ENCODE results near the gene SKIC8.

Gene SKIC8

DNA sequence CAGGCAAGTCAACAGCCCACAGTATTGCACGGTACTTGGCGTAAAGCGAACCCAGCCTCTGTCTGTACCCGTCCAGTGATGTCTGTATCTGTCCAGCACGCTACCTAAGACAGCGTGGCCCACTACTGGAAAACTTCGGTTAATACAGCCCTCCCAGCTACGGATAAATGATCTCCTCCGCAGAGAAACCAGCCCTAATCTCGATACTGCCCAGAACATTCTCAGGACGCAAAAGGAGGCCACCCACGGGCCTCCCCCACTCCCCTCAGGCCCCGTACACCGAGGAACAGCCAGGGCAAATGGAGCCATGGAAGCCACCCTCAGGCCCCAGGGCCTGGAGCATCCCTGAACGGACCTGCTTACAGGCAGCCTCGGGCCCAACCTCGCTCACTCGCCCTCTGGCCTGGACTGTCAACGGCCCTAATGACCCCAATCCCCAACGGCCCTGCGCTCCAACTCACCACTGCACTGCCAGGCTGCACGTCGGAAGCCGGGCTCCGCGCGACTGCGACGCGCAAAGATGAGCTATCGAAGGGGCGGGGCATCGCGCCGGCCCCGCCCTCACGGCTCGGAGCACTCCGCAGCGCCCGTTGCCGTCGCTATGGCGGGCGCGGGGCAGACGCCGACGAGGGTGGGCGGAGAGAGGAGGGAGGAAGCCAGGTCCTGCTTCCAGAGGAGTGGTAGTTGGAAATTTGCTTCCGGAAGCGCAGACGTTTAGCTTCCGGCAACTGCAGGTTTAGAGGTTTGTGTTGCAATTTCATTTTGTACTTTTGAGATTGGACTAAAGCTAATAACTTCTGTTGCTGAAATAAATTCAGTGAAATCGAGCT is at the start of gene SKIC8:
SKIC8 (minus strand) TSS at position 509 of the 830 bp plus-strand sequence. CDS start 3,923 bp downstream, outside the sequence.
- peak; percentile 90 for DNase-seq (ENCODE audit: low read depth)

DNA sequence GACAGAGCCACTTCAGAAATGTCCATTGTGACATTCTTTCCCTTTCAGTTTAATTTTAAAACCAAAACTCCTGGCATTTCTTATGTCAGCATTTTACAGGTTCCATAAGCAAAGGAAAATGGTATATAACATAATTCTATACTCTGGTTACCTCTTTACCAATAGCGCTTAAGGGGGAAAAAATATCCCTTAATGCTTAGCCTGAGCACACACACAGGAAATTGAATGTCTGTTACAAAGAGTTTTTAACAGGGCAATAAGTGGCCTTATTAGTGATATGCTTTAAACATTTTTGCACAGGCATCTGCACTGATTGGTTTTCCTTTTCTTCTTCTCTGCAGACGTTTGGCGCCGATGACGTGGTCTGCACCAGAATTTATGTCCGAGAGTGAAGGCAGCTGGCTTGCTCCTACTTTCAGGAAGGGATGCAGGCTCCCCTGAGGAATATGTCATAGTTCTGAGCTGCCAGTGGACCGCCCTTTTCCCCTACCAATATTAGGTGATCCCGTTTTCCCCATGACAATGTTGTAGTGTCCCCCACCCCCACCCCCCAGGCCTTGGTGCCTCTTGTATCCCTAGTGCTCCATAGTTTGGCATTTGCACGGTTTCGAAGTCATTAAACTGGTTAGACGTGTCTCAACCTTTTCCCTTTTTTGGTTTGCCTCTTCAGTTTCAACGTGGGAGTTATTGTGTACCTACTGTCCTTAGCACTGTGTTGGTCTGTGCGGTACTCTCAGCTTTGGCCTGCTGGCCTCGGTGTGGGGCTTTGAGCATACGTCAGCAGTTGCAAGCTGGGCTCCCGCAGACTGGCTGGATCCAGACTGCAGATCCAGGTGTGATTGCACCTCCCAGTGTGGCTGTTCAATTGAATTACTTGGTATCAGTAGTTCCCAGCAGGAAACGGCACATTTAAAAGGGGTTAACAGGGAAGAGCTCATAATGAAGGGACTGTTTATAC is 48.5 kb upstream of the SKIC8 start:
- no peak for DNase-seq (ENCODE audit: low read depth)

DNA sequence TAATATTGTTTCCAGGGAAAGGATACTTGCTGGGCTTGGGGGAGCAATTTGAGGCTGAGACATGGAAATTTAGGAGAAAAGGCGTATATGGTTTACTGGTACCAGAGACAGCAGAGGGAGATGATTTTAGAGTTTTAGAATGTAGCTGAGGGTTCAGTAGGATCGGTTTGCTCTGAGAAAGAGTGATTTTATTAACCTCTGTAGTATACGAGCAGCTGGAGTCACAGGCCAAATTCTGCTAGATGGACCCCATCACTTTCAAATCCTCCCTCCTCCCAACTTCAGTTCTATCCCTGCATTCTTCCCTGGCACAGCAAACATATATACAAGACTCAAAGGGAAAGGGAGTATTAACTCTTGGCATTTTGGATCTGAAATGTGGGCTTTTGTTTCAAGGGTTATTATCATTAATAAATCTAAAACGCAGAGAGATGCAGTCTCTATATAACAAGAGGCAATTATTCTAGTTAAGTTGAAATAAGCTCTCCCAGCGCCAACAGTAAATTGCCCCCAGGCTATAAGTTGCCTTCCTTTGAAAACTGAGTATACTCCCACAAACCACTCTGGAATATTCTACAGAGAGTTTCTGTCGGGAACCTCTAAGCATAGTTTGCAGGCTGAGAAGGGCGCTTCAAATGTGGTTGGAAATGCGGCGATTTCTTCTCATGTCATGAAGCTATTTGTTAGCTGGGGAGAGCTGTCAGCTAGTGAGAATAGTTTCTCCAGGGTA is 46.2 kb upstream of the SKIC8 start:
- no peak for DNase-seq (ENCODE audit: low read depth)

DNA sequence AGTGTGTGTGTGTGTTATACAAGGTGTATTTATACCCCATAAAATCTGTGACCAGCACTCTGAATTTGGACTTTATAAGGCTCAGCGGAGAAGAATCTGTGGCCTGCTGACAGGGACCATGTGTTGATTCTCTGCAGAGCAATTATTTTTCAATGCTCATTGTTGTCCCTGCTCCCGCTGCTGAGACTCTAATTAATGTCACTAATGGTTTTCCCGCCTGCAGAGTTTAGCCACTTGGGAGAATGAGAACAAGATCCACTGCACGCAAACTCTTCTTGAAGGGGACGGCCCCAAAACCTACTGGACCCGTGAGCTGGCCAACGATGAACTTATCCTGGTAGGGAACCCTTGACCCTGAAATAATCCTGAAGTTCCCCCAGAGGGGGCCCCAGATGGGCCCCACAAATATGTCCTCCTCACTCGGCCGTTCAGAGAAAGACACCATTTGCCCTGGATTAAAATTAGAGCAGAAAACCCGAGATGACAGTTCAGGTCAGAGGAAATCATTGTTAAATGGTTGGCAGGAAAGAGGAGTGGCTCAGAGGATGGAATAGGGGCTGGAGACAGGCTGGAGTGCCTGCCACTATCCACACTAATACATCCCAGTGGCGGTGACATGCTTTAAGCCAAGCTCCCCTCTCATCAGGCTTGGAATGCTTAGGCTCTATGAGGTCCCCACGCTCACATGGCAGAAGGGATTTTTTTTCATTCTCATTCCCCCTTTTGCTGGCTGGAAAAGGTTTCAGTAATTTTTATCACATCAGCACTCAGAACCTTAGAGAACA is 44.1 kb upstream of the SKIC8 start:
- DNase-seq (ENCODE audit: low read depth): no peak

DNA sequence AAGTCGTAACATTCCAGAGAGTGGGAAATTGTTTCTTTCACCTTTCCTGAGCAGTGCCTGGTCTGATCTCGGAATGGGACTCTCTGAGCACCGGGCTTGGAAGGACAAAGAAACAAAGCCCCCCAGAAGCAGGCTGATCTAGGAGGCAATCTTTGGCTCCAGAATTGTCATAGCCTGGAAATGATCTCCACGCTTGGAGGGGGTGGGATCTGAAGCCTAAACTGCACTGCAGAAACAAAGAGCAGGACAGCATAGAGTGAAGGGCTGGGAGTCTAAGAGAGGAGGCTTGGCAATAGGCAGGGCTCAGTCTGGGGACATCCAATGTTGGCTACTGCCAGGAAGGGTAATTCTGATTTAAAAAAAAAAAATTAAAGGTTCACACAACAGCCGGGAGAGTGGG is 42.6 kb upstream of the SKIC8 start:
- DNase-seq (ENCODE audit: low read depth): no peak

DNA sequence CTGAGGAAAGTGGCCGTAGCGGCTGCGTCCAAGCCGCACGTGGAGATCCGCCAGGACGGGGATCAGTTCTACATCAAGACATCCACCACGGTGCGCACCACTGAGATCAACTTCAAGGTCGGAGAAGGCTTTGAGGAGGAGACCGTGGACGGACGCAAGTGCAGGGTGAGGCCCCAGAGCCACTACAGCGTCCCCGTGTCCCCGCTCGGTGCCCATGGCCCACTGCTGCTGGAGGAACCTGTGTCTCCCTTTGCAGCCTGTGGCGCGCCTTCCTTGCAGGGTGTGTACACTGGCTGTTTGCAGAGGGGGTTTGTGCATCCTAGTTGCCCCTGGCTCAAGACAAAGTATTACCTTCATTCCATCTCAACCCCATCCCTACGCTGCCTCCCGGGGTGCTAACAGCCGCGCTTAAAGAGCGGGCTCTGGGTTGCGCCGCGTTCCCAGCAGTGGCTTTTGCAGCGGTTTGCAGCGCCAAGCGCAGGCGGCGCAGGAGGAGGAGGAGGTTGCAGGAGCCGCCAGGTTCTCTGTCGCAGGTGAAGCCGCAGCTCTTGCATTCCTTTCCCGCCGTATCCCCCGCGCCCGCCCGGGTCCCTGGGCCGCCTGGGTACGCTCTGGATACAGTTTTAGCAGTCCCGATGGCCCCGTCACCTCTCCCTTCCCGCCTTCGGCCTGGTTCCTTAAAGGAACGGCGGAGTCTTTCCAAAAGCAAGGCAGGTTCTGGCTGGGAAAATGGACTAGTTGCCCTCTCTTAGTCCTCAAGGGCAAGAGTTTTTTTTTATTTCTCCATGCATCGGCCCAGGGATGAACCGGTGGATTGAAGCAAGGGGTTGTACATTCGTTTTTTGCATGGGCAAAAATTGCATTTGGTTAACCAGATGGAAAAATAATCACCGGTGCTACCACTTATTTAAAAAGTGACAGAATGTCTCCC is 41.9 kb upstream of the SKIC8 start:
- no peak for DNase-seq (ENCODE audit: low read depth)

DNA sequence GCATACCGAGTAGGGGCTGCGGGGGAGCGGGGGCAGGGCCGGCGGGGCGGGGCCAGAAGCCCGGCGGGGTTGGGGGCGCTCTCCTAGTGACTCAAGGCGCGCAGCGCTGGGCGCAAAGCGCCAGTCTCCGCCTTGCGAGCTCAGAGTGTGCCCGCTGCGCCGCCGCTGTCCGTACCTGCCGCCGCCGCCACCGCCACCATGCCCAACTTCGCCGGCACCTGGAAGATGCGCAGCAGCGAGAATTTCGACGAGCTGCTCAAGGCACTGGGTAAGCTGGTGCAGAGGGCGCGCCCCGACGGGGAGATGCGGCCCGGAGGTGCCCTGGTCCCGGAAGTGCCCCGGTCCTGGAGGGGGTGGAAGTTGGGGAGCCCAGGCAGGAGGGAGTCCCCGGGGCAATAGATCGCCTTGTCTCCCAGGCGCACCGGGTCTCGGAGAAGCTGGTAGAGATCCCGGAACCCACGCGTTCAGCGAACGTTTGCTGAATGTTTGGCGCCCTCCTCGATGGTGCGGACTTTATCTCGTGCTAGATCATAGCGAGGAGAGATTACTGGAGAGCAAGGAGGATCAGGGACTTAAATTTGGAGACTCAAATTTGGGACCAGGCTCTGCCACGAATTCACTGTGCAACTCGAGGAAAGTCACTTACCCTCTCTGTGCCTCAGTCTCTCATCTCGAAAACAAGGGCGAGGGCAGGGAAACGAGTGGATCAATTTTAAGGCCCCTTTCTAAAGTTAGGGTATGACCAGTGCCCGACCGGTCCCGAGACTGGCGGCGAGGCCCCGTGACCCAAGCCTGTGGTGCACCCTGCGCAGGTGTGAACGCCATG is 41.0 kb upstream of the SKIC8 start, which contains the start of gene CRABP1:
CRABP1 (plus strand) TSS at position 123 of the 826 bp plus-strand sequence; CDS start at position 199, 76 bp downstream.
- DNase-seq (ENCODE audit: low read depth): no peak

DNA sequence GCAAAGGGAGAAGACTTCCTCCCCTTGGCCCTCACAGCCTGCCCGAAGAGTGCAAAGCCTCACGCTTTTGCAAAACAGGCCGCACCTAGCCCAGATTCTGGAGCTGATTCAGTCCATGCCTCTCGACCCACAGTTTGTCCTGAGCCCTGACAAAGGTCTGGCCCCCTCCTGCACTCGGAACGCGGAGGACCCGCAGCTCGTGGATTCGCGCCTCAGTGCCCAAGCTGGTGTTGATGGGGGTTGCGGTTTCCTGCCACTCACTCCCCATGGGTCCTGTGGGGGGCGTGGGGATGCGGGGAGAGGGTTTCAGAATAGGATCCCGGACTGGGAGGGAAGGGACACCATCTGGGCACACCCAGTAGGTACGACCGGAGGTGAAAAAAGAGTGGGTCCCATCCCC is 40.1 kb upstream of the SKIC8 start:
- no peak for DNase-seq (ENCODE audit: low read depth)

DNA sequence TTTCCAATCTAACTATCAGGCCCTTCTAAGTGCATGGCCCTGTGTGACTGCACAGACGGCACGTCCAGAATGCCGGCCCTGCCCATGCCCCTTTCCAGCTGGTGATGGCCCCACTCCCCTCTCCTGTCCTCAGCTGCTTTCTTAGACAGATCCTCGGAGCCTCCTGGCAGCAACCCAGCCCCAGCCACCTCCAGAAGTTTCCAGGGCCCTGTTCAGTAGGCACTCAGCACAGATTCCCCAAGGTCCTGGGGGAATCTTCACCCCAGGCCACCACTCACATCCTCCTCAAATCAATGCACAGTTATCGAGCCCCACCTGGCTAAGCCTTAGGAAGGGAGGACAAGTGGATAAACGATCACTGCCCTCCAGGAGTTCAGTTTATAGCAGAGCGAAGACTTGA is 39.4 kb upstream of the SKIC8 start:
- DNase-seq (ENCODE audit: low read depth): no peak

DNA sequence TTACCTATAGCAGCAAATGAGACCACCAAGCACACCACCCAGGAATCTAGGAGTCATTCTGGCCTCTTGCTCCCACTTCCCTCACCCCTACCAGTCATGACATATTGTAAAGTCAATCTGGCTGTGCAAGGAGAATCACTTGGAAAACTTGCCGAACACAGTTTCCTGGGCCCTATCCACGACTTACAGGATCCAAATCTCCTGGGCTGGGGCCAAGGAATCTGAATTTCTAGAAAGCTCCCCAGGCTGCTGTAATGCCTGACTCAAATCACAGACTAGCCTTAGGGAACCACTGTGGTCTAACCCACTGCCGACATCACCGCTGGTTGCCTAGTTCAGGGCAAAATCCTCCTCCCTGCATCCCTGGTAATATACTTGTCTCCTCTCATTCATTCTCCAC is 36.6 kb upstream of the SKIC8 start:
- no peak for DNase-seq (ENCODE audit: low read depth)

DNA sequence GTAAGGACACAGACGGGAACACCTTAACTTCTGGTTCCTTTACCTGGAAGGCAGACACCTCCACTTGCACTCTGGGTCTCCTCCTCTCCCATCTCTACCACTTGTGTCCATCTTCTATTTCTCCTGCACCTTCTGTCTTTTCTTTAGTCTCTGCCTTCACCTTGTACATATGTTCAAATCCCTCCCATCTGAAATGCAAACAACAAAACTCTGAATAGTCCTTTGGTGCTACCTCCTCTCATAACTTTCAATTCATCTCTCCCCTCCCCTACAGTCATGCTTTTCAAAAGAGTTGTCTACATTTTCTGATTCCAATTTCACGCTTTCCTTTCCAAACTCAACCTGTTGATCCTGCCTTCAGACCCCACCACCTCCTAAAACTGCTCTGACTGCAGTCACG is 35.4 kb upstream of the SKIC8 start:
- no peak for DNase-seq (ENCODE audit: low read depth)

DNA sequence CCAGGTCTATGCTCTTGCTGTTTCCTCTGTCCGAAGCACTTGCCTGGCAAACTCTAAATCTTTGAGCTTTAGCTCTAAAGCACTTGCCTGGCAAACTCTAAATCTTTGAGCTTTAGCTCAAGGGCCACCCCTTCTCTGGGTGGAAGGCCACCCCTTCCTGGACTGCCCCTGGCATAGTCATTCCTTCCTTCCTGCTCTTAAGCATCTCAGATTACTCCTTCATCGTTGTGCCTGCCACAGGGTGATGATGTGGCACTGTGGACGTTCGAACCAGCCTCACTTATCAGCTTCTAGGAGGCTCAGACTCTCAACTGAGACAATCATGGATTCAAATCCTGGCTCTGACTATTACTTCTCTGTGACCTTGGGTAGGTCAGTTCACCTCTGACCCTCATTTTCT is 30.2 kb upstream of the SKIC8 start:
- no peak for DNase-seq (ENCODE audit: low read depth)

DNA sequence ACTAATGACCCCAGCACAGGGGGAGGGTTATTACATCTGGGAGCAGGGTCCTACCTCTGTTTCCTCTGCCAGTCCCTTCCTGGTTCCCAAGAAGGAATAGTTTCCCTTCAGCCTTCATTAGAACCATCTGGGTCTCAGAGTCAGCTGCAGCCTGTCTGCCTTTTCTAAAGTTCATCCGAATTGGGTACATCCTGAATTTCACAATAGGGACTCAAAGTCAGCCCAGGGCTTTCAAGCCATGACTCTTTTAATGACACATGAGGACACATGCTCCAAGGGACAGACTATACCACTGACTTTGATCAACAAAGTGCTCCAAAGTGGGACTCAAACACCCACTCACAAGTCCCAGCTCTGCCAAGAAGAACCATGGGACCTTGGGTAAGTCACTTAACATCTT is 28.1 kb upstream of the SKIC8 start:
- no peak for DNase-seq (ENCODE audit: low read depth)

DNA sequence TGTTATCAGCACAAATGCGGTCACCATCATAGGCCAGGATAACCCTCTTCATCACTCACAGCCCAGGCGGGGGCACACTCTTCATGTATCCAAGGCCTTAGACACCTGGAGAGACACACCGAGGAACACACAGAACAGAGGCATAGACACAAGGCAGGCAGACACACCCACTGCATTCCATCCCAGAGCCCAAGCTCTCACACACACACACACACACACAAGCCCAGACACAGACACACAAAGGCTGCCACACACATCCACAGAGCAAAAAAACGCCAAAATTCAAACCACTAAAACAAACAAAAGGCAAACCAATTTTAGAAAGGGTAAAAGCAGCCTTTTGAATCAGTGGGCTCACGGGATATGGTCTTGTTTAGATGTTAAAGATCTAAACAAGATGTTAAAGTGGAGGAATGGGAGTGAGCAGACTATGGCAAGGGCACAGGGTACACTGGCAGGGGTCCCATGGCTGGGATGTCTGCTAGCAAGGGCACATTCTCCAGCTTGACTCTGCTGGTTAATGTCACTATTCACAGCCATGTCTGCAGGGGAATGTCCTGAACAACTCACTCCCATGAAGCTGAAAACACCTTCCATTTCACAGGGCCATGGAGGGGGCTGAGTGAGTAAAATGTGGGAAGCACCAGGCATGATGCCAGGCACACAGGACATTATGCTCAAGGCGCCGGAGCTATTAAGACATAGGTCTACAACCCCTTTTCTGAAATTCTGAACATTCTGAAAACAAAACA is 25.9 kb upstream of the SKIC8 start:
- DNase-seq (ENCODE audit: low read depth): no peak

DNA sequence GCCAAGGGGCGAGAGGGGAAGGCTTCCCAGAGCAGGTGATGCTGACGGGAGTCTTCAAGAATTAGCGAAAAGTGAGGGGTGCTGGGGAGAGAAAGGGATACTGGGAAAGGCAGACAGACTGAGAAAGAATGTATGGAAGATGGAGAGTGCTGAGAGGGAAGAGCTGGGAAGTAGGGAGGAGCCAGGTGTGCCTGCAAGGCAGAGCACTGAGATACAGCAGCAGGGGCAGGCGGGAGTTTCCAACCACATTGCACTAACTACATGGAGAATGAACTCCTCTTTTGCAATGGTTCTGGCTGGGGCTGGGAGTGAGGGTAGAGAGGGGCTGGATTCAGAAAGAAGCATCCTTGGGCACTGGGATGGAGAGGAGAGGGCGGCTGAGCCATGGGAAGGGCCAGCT is 24.7 kb upstream of the SKIC8 start:
- DNase-seq (ENCODE audit: low read depth): no peak

DNA sequence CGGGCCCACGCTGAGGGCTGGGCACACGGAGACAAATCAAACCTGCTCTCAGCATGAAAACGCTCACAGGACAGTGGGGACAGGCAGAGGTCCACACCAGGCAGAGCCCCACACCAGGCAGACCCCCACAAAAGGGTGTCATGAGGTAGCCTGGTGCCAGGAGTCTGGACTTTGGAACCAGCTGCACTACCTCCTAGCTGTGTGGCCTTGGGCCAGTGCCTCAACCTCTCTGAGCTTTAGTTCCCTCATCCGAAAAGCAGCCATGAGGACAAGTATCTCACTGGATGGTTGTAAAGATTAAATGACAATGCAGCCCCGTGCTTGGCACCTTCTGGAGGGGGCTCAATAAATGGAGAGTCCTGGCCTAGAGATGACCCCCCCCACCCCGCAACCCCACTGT is 24.3 kb upstream of the SKIC8 start:
- no peak for DNase-seq (ENCODE audit: low read depth)

DNA sequence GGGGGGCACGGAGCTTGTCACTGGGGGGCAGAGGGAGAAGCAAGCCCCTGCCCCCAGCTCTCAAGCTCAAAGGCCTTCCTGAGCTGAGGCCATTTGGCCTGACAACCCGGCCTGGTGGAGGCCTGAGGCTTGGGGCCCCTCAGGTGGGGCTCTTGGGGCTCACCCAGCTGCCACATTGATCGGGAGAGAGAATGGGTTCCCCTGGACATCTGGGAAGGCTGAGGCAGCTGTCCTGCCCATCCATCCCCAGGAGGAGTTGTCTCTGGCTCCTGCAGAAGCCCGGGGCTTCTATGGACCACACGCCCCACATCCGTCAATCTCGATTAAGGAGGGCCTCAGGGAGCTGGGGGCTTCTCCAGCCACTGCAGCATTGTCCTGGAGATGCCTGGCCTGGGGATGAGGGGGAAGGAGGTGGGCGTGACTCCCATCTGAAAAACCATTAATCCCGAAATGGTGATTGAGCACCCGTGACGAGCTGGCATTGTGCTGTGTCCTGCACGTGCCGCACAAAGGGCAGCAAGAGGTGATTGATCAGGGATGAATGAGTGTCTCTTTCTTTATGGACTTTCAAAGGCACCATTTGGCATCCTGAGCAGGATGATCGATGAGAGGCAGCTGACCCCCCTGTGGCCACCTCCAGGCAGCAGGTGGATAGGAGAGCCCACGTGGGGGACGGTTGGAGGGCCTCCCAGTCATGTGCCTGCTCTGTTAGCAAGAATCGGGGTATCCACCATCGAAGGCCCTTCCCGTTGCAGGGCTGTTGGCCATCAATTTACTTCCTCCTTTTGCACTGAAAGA is 23.5 kb upstream of the SKIC8 start:
- DNase-seq (ENCODE audit: low read depth): no peak

DNA sequence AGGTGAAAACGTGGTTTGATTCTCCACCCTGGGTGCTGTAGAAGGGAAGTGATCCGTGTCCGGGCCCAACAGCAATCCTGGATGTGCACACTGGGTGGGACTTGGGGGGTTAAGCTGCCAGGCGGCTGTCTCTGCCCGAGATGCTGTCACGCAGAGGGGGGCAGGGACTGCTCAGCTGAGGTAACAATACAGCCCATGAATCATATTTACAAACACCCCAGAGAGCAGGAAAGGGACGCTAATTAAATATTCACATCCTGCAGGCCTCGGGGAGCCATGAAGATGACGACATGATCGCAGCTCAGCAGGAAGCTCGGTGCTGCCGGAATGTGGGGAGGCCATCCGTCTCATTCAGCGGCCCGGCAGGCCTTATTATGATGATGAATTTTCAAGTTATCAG is 22.8 kb upstream of the SKIC8 start:
- no peak for DNase-seq (ENCODE audit: low read depth)
